B cell (primary cell): ENCODE data around the gene CNGB1. TPM values are rescaled to one million over a fixed set of nuclear protein-coding genes. Genes with fewer than 3 reads are reported as not detected.

Source experiments
- ATAC-seq: fragments of 200-7000 bp; cut with Tn5 transposase; one replicate; pipeline ENCODE4 v1.10.0; 2021; ENCODE audit warnings: low read depth, mild to moderate bottlenecking, moderate number of reproducible peaks, moderate library complexity
- CTCF ChIA-PET: fragments of 350-600 bp; sonication (Branson Sonifier 250); formaldehyde crosslinking; loops from one replicate; lab custom pipeline; 2021; ENCODE audit warnings: antibody characterized with exemption, inconsistent platforms; lab: Charles Lee
- POLR2A ChIA-PET: fragments of 350-600 bp; sonication (Branson Sonifier 250); formaldehyde crosslinking; loops from one replicate; lab custom pipeline; 2021; ENCODE audit warnings: antibody characterized with exemption; lab: Charles Lee
- DNase-seq: peaks from one replicate; pipeline ENCODE4 v3.0.0; 2013
- H2AFZ ChIP-seq: 2 replicates; pipeline ENCODE4 v1.6.1; 2012; ENCODE audit warnings: mild to moderate bottlenecking, low read depth, low read length; ENCODE audit not compliant: insufficient read depth, poor library complexity, severe bottlenecking
- H3K27ac ChIP-seq, 2 donors: 1 replicate in 1 of 2; 2 replicates in 1 of 2; pipeline ENCODE4 v1.5.1; 2012 to 2013; ENCODE audit warnings: low read length in 2 of 2, mild to moderate bottlenecking in 2 of 2, moderate library complexity in 1 of 2
- H3K27me3 ChIP-seq, 4 experiments: fragments of 200-600 bp in 1 of 4; sonication (generic) in 1 of 4; replicated peaks in 1 of 4; 1 replicate in 2 of 4; 2 replicates in 2 of 4; pipeline versions ENCODE4 v1.6.1 to v1.7.0; 2013 to 2016; ENCODE audit warnings: low read length in 3 of 4, mild to moderate bottlenecking in 2 of 4, mixed read lengths in 1 of 4, moderate library complexity in 1 of 4; ENCODE audit not compliant: insufficient read depth in 4 of 4, control insufficient read depth in 3 of 4; ENCODE audit errors: control extremely low read depth in 1 of 4
- H3K36me3 ChIP-seq, 2 experiments: replicated peaks in 1 of 2; 1 replicate in 1 of 2; 2 replicates in 1 of 2; pipeline versions ENCODE4 v1.6.1 to v1.7.1; 2013; ENCODE audit warnings: low read length in 1 of 2; ENCODE audit not compliant: insufficient read depth in 2 of 2, control insufficient read depth in 1 of 2; ENCODE audit errors: control extremely low read depth in 1 of 2, extremely low read depth in 1 of 2
- H3K4me1 ChIP-seq, 2 donors: fragments of 200-600 bp in 1 of 2; sonication (generic) in 1 of 2; 1 replicate in 1 of 2; 2 replicates in 1 of 2; pipeline versions ENCODE4 v1.5.1 to v1.6.1; 2013 to 2017; ENCODE audit warnings: low read length in 2 of 2; ENCODE audit not compliant: control insufficient read depth in 2 of 2, insufficient read depth in 2 of 2
- H3K4me2 ChIP-seq: replicated peaks from 2 replicates; pipeline ENCODE3; 2012; ENCODE audit warnings: mild to moderate bottlenecking, low read depth, low read length; ENCODE audit not compliant: poor library complexity, severe bottlenecking
- H3K4me3 ChIP-seq, 5 experiments: fragments of 200-600 bp in 1 of 5; sonication (generic) in 1 of 5; 1 replicate in 3 of 5; 2 replicates in 2 of 5; pipeline versions ENCODE4 v1.5.1 to v1.7.0; 2011 to 2016; ENCODE audit warnings: low read length in 4 of 5, mild to moderate bottlenecking in 4 of 5, low read depth in 2 of 5, control low read depth in 1 of 5, moderate library complexity in 1 of 5; ENCODE audit not compliant: insufficient read depth in 1 of 5; ENCODE audit errors: control extremely low read depth in 1 of 5, extremely low read depth in 1 of 5
- H3K79me2 ChIP-seq: fragments of 200-600 bp; sonication (generic); one replicate; pipeline ENCODE4 v1.6.0; 2016; ENCODE audit warnings: low read length; ENCODE audit not compliant: control insufficient read depth, insufficient read depth
- H3K9ac ChIP-seq: fragments of 200-600 bp; sonication (generic); 2 replicates; pipeline ENCODE4 v1.6.1; 2017; ENCODE audit warnings: mild to moderate bottlenecking, low read length, moderate library complexity
- H3K9me3 ChIP-seq, 3 donors: one replicate each; pipeline versions ENCODE4 v1.6.1 to v1.7.1; 2013; ENCODE audit warnings: low read length in 2 of 3; ENCODE audit not compliant: control insufficient read depth in 2 of 3, insufficient read depth in 1 of 3; ENCODE audit errors: control extremely low read depth in 1 of 3
- H4K20me1 ChIP-seq: 2 replicates; pipeline ENCODE4 v1.6.0; 2012; ENCODE audit warnings: mild to moderate bottlenecking, low read length; ENCODE audit not compliant: insufficient read depth, control insufficient read depth, poor library complexity, severe bottlenecking
- H3K27ac Mint-ChIP-seq: one replicate; pipeline ENCODE4 v1.8.0; 2021; ENCODE audit warnings: mixed read lengths
- H3K27me3 Mint-ChIP-seq: one replicate; pipeline ENCODE4 v1.8.0; 2021; ENCODE audit warnings: mixed read lengths
- H3K4me1 Mint-ChIP-seq: one replicate; pipeline ENCODE4 v1.8.0; 2021; ENCODE audit warnings: mixed read lengths
- H3K4me3 Mint-ChIP-seq: one replicate; pipeline ENCODE4 v1.8.0; 2021; ENCODE audit warnings: mixed read lengths
- H3K9me3 Mint-ChIP-seq: one replicate; pipeline ENCODE4 v1.8.0; 2022; ENCODE audit warnings: mixed read lengths; ENCODE audit not compliant: insufficient read depth
- EZH2 ChIP-seq: IDR thresholded peaks from 2 replicates; pipeline ENCODE4 v1.6.1; 2012; ENCODE audit warnings: borderline replicate concordance, low read depth, mild to moderate bottlenecking, moderate library complexity, low read length; ENCODE audit not compliant: insufficient read depth, poor library complexity, severe bottlenecking
- whole genome bisulfite sequencing: methylation state at CpG from one replicate; pipeline ENCODE4 v1.1.5; 2013; ENCODE audit warnings: missing lambda C conversion rate; ENCODE audit not compliant: insufficient coverage; 5-methylcytosine and 5-hydroxymethylcytosine counted together
- intact Hi-C: fragments of 100-400 bp; cut with micrococcal nuclease; formaldehyde crosslinking; loops from one replicate; pipeline ENCODE4 v1.10.0; 2022
- polyA plus RNA-seq: library from polyadenylated mRNA; depleted of rRNA; stranded (reverse); fragments of >200 nt; gene quantifications from 2 replicates; pipeline ENCODE4 v1.2.3, GENCODE V29; 2012
- total RNA-seq, 2 donors: library from RNA; stranded (reverse); fragments of 120-200 nt in 1 of 2; gene quantifications; 1 replicate in 1 of 2; 2 replicates in 1 of 2; pipeline versions ENCODE4 v1.2.3 to v1.2.4, GENCODE V29; 2013 to 2022
- TF ChIP-seq, protein P1 (sequence below): fragments of 200-600 bp; IDR thresholded peaks from one replicate; pipeline ENCODE4 v1.8.0; 2022; ENCODE audit warnings: antibody characterized with exemption, mild to moderate bottlenecking

CNGB1 gene
- total and polyA plus RNA-seq, 2 donors (not counting 1 experiment from before 2014, with no cell fraction given): not detected

DNA sequence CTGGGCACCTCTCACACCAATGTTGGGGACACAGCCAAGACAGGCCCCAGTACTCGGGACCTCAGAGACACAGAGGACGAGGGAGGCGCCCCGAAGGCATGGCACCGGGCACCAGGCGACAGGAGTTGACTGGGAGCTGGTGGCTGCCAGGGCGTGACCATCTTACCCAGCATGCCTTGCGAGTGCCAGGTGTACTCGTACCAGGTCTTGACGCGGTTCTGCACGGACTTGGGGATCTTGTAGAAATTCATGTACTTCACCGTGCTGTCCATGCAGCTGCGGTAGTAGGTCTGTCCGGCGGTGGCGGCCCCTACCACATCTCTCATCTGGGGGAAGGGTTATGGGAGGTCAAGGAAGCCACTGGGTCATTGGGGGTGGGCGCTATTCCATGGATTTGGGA is 67.3 kb downstream of the CNGB1 start:
- Mint-ChIP-seq H3K4me1 (no peaks in the 10 kb centered on the region), H3K4me3 (no peak overlapping the region), H3K9me3 (no peaks in the 10 kb centered on the region), H3K27ac (no peak overlapping the region), H3K27me3 (peaks cover 28% of the 10 kb centered on the region)
- 90% methylated on average over 14 of the region's 18 CpGs for WGBS
- Histone ChIP-seq H3K4me1 (peaks cover 0 to 4% of the 10 kb centered on the region in 2 donors), H3K4me3 (no peak overlapping the region), H2AFZ (no peak overlapping the region), H3K9ac (no peak overlapping the region), H3K9me3 (peaks cover 0 to 3% (median 0%) of the 10 kb centered on the region in 3 donors), H3K79me2 (no peaks in the 10 kb centered on the region), H3K27me3 (peaks cover 0 to 17% (median 1%) of the 10 kb centered on the region in 4 experiments), H3K4me2 (no peak overlapping the region), H4K20me1 (no peaks in the 10 kb centered on the region), H3K36me3 (no peaks in the 10 kb centered on the region), H3K27ac (no peak overlapping the region)
- ATAC-seq: no peak
- TF ChIP-seq EZH2: no peak
- TF ChIP-seq, protein P1, sequence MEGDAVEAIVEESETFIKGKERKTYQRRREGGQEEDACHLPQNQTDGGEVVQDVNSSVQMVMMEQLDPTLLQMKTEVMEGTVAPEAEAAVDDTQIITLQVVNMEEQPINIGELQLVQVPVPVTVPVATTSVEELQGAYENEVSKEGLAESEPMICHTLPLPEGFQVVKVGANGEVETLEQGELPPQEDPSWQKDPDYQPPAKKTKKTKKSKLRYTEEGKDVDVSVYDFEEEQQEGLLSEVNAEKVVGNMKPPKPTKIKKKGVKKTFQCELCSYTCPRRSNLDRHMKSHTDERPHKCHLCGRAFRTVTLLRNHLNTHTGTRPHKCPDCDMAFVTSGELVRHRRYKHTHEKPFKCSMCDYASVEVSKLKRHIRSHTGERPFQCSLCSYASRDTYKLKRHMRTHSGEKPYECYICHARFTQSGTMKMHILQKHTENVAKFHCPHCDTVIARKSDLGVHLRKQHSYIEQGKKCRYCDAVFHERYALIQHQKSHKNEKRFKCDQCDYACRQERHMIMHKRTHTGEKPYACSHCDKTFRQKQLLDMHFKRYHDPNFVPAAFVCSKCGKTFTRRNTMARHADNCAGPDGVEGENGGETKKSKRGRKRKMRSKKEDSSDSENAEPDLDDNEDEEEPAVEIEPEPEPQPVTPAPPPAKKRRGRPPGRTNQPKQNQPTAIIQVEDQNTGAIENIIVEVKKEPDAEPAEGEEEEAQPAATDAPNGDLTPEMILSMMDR: no peak
- intact Hi-C loops: no loop called here
- POLR2A ChIA-PET: no interaction called here
- no peak for DNase-seq
- CTCF ChIA-PET: interaction anchor here (0.7 kb wide), 1 partner anchor 431 kb away, joined by 3 read pairs; no protein-coding TSS in a partner anchor

DNA sequence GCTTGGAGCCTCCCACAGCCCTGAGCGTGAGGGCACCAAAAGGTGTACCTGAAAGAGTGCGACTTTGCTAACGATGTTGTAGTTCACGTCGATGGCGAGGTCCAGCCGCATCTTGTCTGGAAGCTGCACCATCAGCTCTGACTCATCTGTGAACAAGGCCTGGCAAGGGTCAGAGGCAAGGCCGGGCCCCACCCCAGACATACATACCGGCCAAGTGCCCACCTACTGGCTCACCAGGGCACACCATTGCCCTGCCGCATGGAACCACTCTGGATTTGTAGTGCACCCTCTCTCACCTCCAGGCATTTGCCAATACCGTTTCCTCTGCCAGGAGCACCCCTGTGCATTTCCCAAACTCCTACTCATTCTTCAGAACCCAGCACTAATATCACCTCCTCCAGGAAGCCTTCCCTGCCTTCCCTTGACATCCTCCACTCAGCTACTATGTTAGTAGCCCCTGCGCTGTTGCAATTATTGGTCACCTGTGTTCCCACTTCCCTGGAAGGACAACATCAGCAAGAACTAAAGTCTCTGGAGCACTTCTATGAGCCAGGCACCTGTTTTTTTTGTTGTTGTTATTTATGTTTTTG is 69.4 kb downstream of the CNGB1 start:
- no peak overlapping the region for H3K27ac Mint-ChIP-seq
- no peak for ATAC-seq

More for the DNA sequence above, 69.4 kb downstream of the CNGB1 start:
- H3K4me3 ChIP-seq: no peak overlapping the region
- Mint-ChIP-seq H3K4me1 (no peaks in the 10 kb centered on the region), H3K9me3 (no peaks in the 10 kb centered on the region), H3K27me3 (peaks cover 33% of the 10 kb centered on the region), H3K4me3 (no peak overlapping the region)
- TF ChIP-seq, protein P1: no peak
- TF ChIP-seq EZH2: no peak
- WGBS: 93% methylated on average over 11 of the region's 12 CpGs
- H3K4me1 ChIP-seq: peaks cover 0 to 4% of the 10 kb centered on the region in 2 donors
- POLR2A ChIA-PET: no interaction called here
- intact Hi-C loops: no loop called here
- peaks cover 0 to 3% (median 0%) of the 10 kb centered on the region in 3 donors for H3K9me3 ChIP-seq
- no peaks in the 10 kb centered on the region for H3K36me3 ChIP-seq
- H3K27me3 ChIP-seq: peaks cover 0 to 17% (median 2%) of the 10 kb centered on the region in 4 experiments
- H3K9ac ChIP-seq: no peak overlapping the region
- H4K20me1 ChIP-seq: no peaks in the 10 kb centered on the region
- no peak overlapping the region for H3K4me2 ChIP-seq
- no peak overlapping the region for H2AFZ ChIP-seq
- H3K27ac ChIP-seq: no peak overlapping the region
- no peaks in the 10 kb centered on the region for H3K79me2 ChIP-seq
- CTCF ChIA-PET: interaction anchor here (0.6 to 5.2 kb wide), 4 partner anchors 99 to 487 kb away, joined by 3 to 34 read pairs (median 10); partner anchors contain the start of gene USB1
- DNase-seq: no peak
